ENCODE results near the gene BARX2.

DNA sequence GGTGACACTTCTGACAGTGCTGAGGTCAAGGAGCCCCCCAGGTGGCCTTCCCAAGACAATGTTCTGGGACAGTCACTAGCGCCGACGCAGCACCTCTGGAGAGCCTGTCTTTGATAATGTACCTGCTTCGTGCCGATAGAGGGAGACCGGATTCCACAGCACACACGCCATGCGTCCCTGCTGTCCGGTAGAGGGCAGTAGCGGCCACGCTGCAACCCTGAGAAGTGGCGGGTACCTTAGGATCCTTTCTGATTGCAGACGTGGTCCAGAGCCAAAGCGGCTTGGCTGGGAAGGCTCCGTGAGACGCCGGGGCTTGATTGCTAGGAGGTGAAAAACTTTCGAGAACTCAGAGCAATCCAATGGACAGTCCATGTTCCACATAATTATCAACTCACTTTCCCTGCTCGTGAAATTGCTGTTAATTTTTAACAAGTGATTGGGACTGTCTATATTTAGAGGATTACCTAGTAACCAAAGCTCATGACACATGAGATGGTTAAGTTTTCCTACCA is 11.4 kb upstream of the BARX2 start:
- TF ChIP-seq, protein P1, sequence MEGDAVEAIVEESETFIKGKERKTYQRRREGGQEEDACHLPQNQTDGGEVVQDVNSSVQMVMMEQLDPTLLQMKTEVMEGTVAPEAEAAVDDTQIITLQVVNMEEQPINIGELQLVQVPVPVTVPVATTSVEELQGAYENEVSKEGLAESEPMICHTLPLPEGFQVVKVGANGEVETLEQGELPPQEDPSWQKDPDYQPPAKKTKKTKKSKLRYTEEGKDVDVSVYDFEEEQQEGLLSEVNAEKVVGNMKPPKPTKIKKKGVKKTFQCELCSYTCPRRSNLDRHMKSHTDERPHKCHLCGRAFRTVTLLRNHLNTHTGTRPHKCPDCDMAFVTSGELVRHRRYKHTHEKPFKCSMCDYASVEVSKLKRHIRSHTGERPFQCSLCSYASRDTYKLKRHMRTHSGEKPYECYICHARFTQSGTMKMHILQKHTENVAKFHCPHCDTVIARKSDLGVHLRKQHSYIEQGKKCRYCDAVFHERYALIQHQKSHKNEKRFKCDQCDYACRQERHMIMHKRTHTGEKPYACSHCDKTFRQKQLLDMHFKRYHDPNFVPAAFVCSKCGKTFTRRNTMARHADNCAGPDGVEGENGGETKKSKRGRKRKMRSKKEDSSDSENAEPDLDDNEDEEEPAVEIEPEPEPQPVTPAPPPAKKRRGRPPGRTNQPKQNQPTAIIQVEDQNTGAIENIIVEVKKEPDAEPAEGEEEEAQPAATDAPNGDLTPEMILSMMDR (conservative IDR thresholded peaks at IDR 0.05; ENCODE audit: low read depth, low read length) = peak; percentile 100
- no peak for TF ChIP-seq EZH2 (IDR thresholded peaks at IDR 0.05; ENCODE audit: low read length, unreplicated experiment)

Data from PC-3 (cell line).